Upper lobe of left lung (tissue), 6 donors: ENCODE measurements around the gene CDX2. TPM values are rescaled to one million over a fixed set of nuclear protein-coding genes. Genes with fewer than 3 reads are reported as not detected.
A peak's percentile ranks its signal among the peaks of the same experiment; 100 is the strongest.
"Not testable (repeated sequence)": the region's sequence is repeated elsewhere in the genome, so short reads cannot be mapped to it uniquely, and the experiment has no call there.

Experiments
- ATAC-seq, 2 donors: fragments of 200-7000 bp; cut with Tn5 transposase; one replicate each; pipeline ENCODE4 v1.9.1; 2022; ENCODE audit warnings: mild to moderate bottlenecking in 2 of 2, moderate library complexity in 2 of 2; ENCODE audit not compliant: low FRiP score in 2 of 2
- DNase-seq, 2 donors: peaks; one replicate each; pipeline ENCODE4 v3.0.0-alpha.2; 2019 to 2020
- H3K27ac ChIP-seq, 4 donors: fragments of 200-600 bp; sonication (generic); one replicate each; pipeline ENCODE4 v1.5.1; 2016 to 2019
- H3K27me3 ChIP-seq, 4 donors: fragments of 200-600 bp; sonication (generic); one replicate each; pipeline ENCODE4 v1.5.1; 2017 to 2019
- H3K36me3 ChIP-seq, 4 donors: fragments of 200-600 bp; sonication (generic); one replicate each; pipeline ENCODE4 v1.5.1; 2016 to 2019
- H3K4me1 ChIP-seq, 4 donors: fragments of 200-600 bp; sonication (generic); one replicate each; pipeline ENCODE4 v1.5.1; 2018 to 2019
- H3K4me3 ChIP-seq, 4 donors: fragments of 200-600 bp; sonication (generic); one replicate each; pipeline ENCODE4 v1.5.1; 2017 to 2019; ENCODE audit warnings: mild to moderate bottlenecking in 2 of 4, moderate library complexity in 1 of 4
- H3K9me3 ChIP-seq, 4 donors: fragments of 200-600 bp; sonication (generic); one replicate each; pipeline ENCODE4 v1.5.1; 2018 to 2019
- CTCF ChIP-seq, 6 experiments: fragments of 450-650 bp in 4 of 6; fragments of 200-600 bp in 2 of 6; sonication (generic) in 2 of 6; IDR thresholded peaks; one replicate each; pipeline ENCODE4 v1.5.1; 2016 to 2019; ENCODE audit warnings: antibody characterized with exemption in 6 of 6
- EP300 ChIP-seq, 4 donors: sonication (generic); formaldehyde crosslinking; IDR thresholded peaks; one replicate each; pipeline ENCODE4 v1.5.1; 2017; ENCODE audit warnings: antibody characterized with exemption in 4 of 4, control low read depth in 2 of 4
- POLR2A ChIP-seq, 4 donors: fragments of 450-650 bp; IDR thresholded peaks; one replicate each; pipeline ENCODE4 v1.5.1; 2016 to 2017; ENCODE audit warnings: antibody characterized with exemption in 4 of 4, mild to moderate bottlenecking in 2 of 4
- POLR2AphosphoS5 ChIP-seq, 2 donors: sonication (generic); formaldehyde crosslinking; IDR thresholded peaks; one replicate each; pipeline ENCODE4 v1.5.1; 2017; ENCODE audit warnings: antibody characterized with exemption in 2 of 2
- WGBS, 2 donors: methylation state at CpG; one replicate each; pipeline ENCODE4 v1.1.5; 2017 to 2018; 5-methylcytosine and 5-hydroxymethylcytosine counted together
- total RNA-seq, 6 donors: library from RNA; depleted of rRNA in 4 of 6; stranded (reverse); fragments of >200 nt in 4 of 6; gene quantifications; one replicate each; pipeline versions ENCODE4 v1.1.0 to v1.2.1, GENCODE V29; 2016 to 2021
- donor health status: DM: no; HTN: no; CAD: no; lungs with moderate emphysema.
- donor health status: DM: no; HTN: yes; CAD: no; lungs with severe emphysema.

Gene CDX2
- total RNA-seq, 6 donors from 2014 or later: 0.14 TPM; not detected in 5

GRCh38 chr13:28010046-28010445, 40.9 kb upstream of the CDX2 start:
- WGBS, 2 donors: 69 to 78% methylated on average over 5 of the region's 5 CpGs
- Histone ChIP-seq H3K9me3 (no peaks in the 10 kb centered on the region), H3K27ac (no peak overlapping the region), H3K36me3 (no peaks in the 10 kb centered on the region), H3K4me1 (no peaks in the 10 kb centered on the region), H3K27me3 (no peaks in the 10 kb centered on the region), H3K4me3 (no peak overlapping the region)
- DNase-seq (no peak), ATAC-seq (no peak)
- TF ChIP-seq POLR2AphosphoS5 (IDR thresholded peaks at IDR 0.05) (no peak), POLR2A (IDR thresholded peaks at IDR 0.05) (no peak), CTCF (IDR thresholded peaks at IDR 0.05) (no peak), EP300 (IDR thresholded peaks at IDR 0.05) (no peak)

- not testable (repeated sequence) for H3K27me3 ChIP-seq, H3K9me3 ChIP-seq, DNase-seq, H3K27ac ChIP-seq, H3K4me3 ChIP-seq, ATAC-seq, H3K36me3 ChIP-seq, H3K4me1 ChIP-seq
- WGBS, 2 donors: 93 to 94% methylated on average over 13 of the region's 13 CpGs
These were observed 35.9 kb upstream of the CDX2 start for GRCh38 chr13:28005016-28005415.

- H3K4me3 ChIP-seq: no peak overlapping the region
- TF ChIP-seq CTCF (IDR thresholded peaks at IDR 0.05) (no peak), POLR2AphosphoS5 (IDR thresholded peaks at IDR 0.05) (no peak), POLR2A (IDR thresholded peaks at IDR 0.05) (no peak), EP300 (IDR thresholded peaks at IDR 0.05) (no peak)
- H3K27ac ChIP-seq: no peak overlapping the region
- no peaks in the 10 kb centered on the region for H3K27me3 ChIP-seq
- no peaks in the 10 kb centered on the region for H3K4me1 ChIP-seq
- H3K9me3 ChIP-seq: no peaks in the 10 kb centered on the region
- H3K36me3 ChIP-seq: no peaks in the 10 kb centered on the region
- ATAC-seq (no peak), DNase-seq (no peak)
- WGBS, 2 donors: 78 to 80% methylated on average over 6 of the region's 6 CpGs
These were observed 34.0 kb upstream of the CDX2 start for GRCh38 chr13:28002886-28003698.

- peak in 1 of 2 donors; percentile 14 for ATAC-seq
- peak in 1 of 2 donors; percentile 62 for DNase-seq
These were observed 32.8 kb upstream of the CDX2 start for GRCh38 chr13:28001837-28002473.

More at GRCh38 chr13:28001837-28002473, 32.8 kb upstream of the CDX2 start:
- TF ChIP-seq CTCF (IDR thresholded peaks at IDR 0.05) (no peak), POLR2A (IDR thresholded peaks at IDR 0.05) (no peak), EP300 (IDR thresholded peaks at IDR 0.05) (no peak), POLR2AphosphoS5 (IDR thresholded peaks at IDR 0.05) (no peak)
- 85 to 91% methylated on average over 6 to 16 of the region's 20 CpGs for WGBS, 2 donors
- no peaks in the 10 kb centered on the region for H3K27me3 ChIP-seq
- no peaks in the 10 kb centered on the region for H3K9me3 ChIP-seq
- H3K4me3 ChIP-seq: no peak overlapping the region
- H3K27ac ChIP-seq: no peak overlapping the region
- H3K4me1 ChIP-seq: no peaks in the 10 kb centered on the region
- H3K36me3 ChIP-seq: no peaks in the 10 kb centered on the region
